Naive B cell (primary cell): ENCODE data around the gene ATP5PF. TPM values are rescaled to one million over a fixed set of nuclear protein-coding genes. Genes with fewer than 3 reads are reported as not detected.

Experiments used
- polyA plus RNA-seq, 6 donors: library from polyadenylated mRNA; unstranded; fragments of 300-500 nt; fragmentation: Illumina TruSeq; gene quantifications; one replicate each; pipeline ENCODE4 v1.2.3, GENCODE V29; 2021; ENCODE audit warnings: low read depth in 6 of 6

The ATP5PF gene
- polyA plus RNA-seq, 6 donors from 2014 or later: 264 to 368 (median 335) TPM

Other genes with a start within 250 kb of the ATP5PF start
- gene MRPL39, start 127.4 kb downstream of the ATP5PF start, polyA plus RNA-seq: 10 to 100 TPM; 38.4 to 65.4 (median 53.7) TPM
- gene JAM2, start 95.6 kb downstream of the ATP5PF start, polyA plus RNA-seq: 1 to 10 TPM; 2.3 to 6.8 (median 4.0) TPM
- 10 to 100 TPM; 16.3 to 31.3 (median 22.8) TPM for gene GABPA, start 68 bp upstream of the ATP5PF start, polyA plus RNA-seq